H1 (cell line): Measurements from ENCODE around the gene RAD52.

Experiments used
- BRCA1 ChIP-seq: IDR thresholded peaks from 2 replicates; pipeline ENCODE4 v1.6.1; 2012; ENCODE audit warnings: low read depth, low read length, improper control_type of control experiment
- RNF2 ChIP-seq: fragments of 200-900, 300-1000 bp; sonication (generic); IDR thresholded peaks from 2 replicates; pipeline ENCODE4 v1.7.1; 2016; ENCODE audit warnings: borderline replicate concordance, low read depth, mild to moderate bottlenecking, antibody characterized with exemption, low read length; ENCODE audit not compliant: poor library complexity, severe bottlenecking; ENCODE audit errors: missing control alignments
- ZNF274 ChIP-seq: IDR thresholded peaks from 2 replicates; pipeline ENCODE4 v1.7.0; 2012; ENCODE audit warnings: low read length, borderline replicate concordance; ENCODE audit errors: extremely low read depth
- TF ChIP-seq, protein P1 (sequence below), 3 experiments: IDR thresholded peaks; 1 replicate in 2 of 3; 2 replicates in 1 of 3; pipeline versions ENCODE4 v1.5.1 to v1.6.1; 2011; ENCODE audit warnings: low read length in 3 of 3, mild to moderate bottlenecking in 3 of 3, inconsistent platforms in 2 of 3, low read depth in 1 of 3, moderate library complexity in 1 of 3; ENCODE audit not compliant: insufficient read depth in 1 of 3; ENCODE audit errors: control extremely low read depth in 1 of 3

DNA sequence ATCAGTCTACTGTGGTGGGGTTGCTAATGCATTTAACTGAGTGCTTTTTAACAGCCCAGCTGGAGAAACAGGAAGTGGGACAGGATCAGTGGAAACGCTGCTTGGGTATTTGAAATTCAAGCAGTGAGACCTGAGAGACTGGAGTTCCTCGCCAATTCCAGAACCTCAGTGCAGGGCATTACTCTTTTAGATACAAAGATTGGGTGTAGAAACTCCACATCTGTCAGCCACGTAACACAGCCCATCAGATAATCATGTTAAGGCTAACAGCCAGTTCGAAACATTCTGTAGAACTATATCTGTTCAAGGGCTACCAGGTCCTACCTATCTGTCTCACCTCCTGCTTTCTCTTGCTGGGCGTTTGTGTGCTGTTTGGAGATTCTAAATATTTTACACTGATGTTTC, 45.5 kb downstream of the RAD52 start:
- TF ChIP-seq, protein P1, sequence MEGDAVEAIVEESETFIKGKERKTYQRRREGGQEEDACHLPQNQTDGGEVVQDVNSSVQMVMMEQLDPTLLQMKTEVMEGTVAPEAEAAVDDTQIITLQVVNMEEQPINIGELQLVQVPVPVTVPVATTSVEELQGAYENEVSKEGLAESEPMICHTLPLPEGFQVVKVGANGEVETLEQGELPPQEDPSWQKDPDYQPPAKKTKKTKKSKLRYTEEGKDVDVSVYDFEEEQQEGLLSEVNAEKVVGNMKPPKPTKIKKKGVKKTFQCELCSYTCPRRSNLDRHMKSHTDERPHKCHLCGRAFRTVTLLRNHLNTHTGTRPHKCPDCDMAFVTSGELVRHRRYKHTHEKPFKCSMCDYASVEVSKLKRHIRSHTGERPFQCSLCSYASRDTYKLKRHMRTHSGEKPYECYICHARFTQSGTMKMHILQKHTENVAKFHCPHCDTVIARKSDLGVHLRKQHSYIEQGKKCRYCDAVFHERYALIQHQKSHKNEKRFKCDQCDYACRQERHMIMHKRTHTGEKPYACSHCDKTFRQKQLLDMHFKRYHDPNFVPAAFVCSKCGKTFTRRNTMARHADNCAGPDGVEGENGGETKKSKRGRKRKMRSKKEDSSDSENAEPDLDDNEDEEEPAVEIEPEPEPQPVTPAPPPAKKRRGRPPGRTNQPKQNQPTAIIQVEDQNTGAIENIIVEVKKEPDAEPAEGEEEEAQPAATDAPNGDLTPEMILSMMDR (IDR thresholded peaks at IDR 0.05; ENCODE audit: control extremely low read depth in 1 of 3, insufficient read depth in 1 of 3, low read depth in 1 of 3, low read length in 3 of 3), result no peak
- TF ChIP-seq RNF2 (no peak), BRCA1 (no peak), ZNF274 (no peak)
